NCI-H345 treated with DMSO at 0.1 percent for 48 hours (cell line): ENCODE results near the gene ABCG1.

Experiments used
- DNase-seq: peaks from one replicate; lab custom pipeline; 2025; ENCODE audit not compliant: unreplicated experiment; lab: John Stamatoyannopoulos, UW

ABCG1 gene

GRCh38 chr21:42214081-42214750 lies 4.7 kb upstream of the ABCG1 start:
- DNase-seq, result no peak

GRCh38 chr21:42214921-42215320 lies 4.0 kb upstream of the ABCG1 start:
- DNase-seq, result no peak

- DNase-seq, result no peak
Observed at GRCh38 chr21:42215942-42216725, 2.8 kb upstream of the ABCG1 start.

GRCh38 chr21:42216726-42217572 lies 2.0 kb upstream of the ABCG1 start:
- no peak for DNase-seq

GRCh38 chr21:42219606-42220137 lies 732 bp downstream of the ABCG1 start:
- DNase-seq, result peak; percentile 67

GRCh38 chr21:42220138-42220701 lies 1.3 kb downstream of the ABCG1 start:
- DNase-seq, result peak; percentile 97

- no peak for DNase-seq
Observed at GRCh38 chr21:42221581-42222345, 2.8 kb downstream of the ABCG1 start.

GRCh38 chr21:42222386-42222785 lies 3.4 kb downstream of the ABCG1 start:
- no peak for DNase-seq

- no peak for DNase-seq
Observed at GRCh38 chr21:42222821-42223390, 4.0 kb downstream of the ABCG1 start.

- DNase-seq, result no peak
Observed at GRCh38 chr21:42223826-42224575, 5.1 kb downstream of the ABCG1 start.

- no peak for DNase-seq
Observed at GRCh38 chr21:42225042-42225441, 6.1 kb downstream of the ABCG1 start.

- DNase-seq, result no peak
Observed at GRCh38 chr21:42225571-42226155, 6.7 kb downstream of the ABCG1 start.

GRCh38 chr21:42226626-42227025 lies 7.7 kb downstream of the ABCG1 start:
- no peak for DNase-seq

GRCh38 chr21:42227909-42228708 lies 9.2 kb downstream of the ABCG1 start:
- DNase-seq, result no peak

- no peak for DNase-seq
Observed at GRCh38 chr21:42228709-42229220, 9.8 kb downstream of the ABCG1 start.

GRCh38 chr21:42229676-42230075 lies 10.7 kb downstream of the ABCG1 start:
- DNase-seq, result no peak

GRCh38 chr21:42230178-42230577 lies 11.2 kb downstream of the ABCG1 start:
- no peak for DNase-seq

GRCh38 chr21:42230636-42231035 lies 11.7 kb downstream of the ABCG1 start:
- DNase-seq, result no peak
